GM19395 (cell line): ENCODE results near the gene SEC16B.

Experiments
- ATAC-seq: cut with Tn5 transposase; IDR thresholded peaks from one replicate; pipeline ENCODE4 v1.9.1; 2021; ENCODE audit warnings: mild to moderate bottlenecking, moderate library complexity; ENCODE audit not compliant: unreplicated experiment

SEC16B gene

DNA sequence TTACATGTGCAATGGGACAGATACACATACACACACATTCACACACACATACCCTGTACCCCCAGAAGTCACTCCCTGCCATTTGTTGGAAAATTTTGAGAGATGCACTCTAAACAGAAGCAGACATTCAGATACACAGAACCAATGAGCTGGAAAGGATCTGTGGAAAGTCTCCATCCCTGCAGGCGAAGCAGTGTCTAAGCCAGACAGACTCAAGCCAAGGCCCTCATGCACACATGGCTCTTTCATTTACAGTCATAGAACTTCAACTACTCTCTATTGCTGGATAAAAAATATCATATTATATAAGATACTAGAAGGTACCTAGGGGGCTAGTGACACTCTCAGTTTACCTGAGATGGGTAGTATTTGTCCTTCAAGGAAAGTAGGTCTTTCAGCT is 7.3 kb upstream of the SEC16B start:
- ATAC-seq, result no peak

DNA sequence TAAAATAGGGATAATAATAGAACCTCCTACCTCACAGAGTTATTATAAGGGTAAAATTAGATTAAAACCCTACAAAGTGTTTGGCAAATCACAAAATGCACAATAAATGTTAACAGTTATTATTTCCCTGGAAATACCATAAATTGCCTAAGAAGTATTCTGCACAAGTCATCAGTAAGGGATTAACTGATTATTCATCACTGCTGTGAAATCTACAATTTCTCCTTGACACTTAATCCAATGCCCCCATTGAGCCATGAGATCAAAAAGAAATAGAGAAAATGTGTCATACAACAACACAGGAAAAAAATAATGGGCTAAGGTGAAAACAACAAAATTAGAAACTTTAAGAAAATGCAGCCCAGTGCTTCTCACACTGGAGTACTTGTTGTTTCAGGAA is 6.7 kb upstream of the SEC16B start:
- ATAC-seq, result no peak

- no peak for ATAC-seq
Observed at GRCh38 chr1:177975588-177976495, 6.0 kb upstream of the SEC16B start.

DNA sequence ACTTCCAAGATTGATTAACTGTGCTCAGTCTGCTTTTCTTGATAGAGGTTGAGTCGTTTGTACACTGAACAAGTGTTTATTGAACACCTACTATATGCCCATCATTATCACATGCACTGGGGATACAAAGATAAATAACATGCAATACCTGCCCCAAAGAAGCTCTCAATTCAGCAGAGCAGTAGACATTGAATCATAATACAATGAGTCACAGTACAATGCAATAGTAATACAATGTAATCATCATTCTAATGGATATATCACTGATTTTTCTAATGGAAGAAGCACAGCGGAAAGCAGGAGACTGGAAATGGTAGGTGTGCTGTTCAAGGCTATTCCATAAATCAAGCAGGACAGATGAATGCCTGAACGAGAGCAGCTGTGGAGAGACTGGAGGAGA is 3.7 kb upstream of the SEC16B start:
- ATAC-seq, result no peak

DNA sequence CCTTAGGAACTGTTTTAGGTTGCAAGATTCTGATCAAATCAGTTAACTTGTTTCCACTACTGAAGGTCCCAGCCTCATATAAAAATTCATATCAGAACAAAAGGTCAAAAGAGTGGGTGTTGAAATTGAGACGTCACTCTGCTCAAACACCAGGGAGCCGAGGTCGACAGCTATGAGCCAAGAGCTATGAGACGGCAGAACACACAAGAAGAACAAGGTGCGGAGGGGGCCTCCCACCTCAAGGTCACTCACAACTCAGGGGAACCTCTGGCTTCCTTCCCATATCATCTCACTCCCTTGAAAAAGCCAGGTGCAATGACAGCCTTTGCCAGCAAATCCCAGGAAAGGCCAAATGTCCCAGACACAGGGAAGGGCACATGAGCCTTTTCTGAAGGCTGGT is 749 bp downstream of the SEC16B start:
- no peak for ATAC-seq

DNA sequence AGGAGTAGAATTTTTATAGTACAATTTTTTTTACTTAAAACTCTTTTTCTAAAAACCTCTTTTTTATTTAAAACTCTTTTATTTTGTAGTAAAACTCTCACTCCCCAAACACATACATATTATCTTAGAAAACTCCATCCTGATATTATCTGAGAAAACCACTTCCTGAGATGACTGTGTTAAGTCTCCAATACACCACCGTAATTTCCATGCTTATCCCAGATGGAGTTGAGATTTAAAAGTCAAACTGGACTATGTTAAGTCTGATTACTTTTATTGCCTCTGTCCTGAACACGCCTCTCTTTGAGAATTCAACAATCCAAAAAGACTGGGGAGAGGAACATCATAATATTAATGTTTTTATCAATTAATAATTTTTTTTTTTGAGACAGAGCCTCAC is 3.7 kb downstream of the SEC16B start:
- ATAC-seq, result no peak

DNA sequence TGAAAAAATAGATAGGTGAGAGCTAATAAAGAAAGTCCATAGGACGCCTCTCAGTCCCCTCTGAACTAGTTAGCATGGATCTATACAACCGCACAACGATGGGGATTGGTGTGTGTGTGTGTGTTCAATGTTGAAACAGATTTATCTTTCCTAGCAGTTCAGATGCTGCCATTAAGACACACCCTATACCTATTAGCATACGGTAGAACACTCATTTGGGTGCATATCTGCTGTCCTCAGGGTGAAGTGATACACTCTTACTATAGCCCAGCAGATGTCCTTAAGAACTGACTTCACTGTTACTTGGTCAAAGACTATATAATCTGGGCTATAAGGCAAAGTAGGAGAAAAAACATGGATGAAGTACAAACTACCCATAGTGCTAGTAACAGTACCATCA is 4.6 kb downstream of the SEC16B start:
- ATAC-seq, result no peak

DNA sequence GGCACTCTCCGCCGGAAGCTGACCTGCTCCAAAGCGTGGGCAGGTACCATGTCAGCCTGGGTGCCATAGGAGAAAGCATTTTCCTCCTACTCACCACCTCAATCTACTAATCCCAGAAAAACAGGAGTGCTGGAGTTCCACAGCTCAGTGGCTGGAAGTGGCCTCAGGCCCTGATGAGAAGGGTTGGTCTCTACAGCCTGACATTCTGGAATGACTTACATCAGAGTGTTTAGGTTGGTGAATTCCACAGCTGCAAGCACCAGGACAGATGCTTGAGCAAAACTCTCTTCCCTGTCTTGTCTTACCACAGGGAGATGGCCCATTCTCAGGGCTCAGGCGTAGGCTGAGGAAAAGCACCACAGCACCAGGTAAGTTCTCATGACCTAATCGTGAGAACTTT is 5.5 kb downstream of the SEC16B start:
- no peak for ATAC-seq

- ATAC-seq, result no peak
Observed at GRCh38 chr1:177960939-177961622, 8.8 kb downstream of the SEC16B start.

DNA sequence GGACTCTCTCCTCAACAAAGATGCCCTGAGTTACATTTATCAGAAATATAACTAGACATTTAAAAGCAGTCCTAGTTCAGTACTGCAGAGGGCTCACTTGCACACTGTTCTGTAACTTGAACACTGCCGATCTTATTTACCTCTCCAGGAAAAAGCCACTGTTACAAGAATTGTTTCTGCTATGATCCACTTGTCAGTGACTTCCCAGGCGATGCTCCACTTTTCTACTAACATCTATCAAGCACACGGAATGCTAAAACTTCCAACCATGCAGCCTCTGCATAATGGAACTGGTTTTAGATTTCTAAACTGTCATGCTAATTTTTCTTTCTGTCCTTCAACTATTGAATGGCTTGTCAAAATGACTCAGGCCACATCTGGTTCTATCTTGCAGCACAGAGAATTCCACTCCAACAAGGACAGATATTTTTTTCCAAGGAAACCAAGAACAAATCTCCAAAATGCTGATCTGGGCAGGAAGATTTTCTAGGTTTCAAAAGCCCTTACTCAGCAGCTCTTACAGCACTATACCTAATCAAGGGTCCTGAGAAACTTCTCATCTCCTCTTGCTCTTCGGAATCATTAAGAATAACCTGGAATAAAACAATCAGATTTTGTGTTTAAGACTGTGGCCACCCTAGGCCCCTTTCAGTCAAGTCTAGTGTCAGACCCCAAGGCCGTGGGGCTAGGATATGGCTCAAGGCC is 9.9 kb downstream of the SEC16B start:
- no peak for ATAC-seq

DNA sequence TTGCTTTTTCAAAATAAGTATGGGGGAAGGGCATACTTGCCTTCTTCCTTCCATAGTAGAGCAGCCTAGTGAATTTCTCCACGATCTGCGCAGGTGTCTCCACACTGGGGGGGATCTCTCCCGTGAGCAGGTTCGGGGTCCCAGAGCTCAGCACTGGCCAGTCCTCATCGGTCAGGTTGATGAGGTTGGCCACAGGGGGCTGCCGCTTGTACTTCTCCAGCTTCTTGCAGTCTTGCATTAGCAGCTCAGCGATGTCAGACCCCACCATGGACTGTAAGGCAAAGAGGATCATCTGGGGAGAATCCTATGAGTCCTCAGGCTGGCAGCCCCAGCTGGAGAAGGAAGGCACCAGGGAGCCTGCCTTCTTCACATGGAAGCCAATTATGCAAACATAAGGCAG is 11.8 kb downstream of the SEC16B start:
- no peak for ATAC-seq

- no peak for ATAC-seq
Observed at GRCh38 chr1:177954076-177954475, 15.8 kb downstream of the SEC16B start.

DNA sequence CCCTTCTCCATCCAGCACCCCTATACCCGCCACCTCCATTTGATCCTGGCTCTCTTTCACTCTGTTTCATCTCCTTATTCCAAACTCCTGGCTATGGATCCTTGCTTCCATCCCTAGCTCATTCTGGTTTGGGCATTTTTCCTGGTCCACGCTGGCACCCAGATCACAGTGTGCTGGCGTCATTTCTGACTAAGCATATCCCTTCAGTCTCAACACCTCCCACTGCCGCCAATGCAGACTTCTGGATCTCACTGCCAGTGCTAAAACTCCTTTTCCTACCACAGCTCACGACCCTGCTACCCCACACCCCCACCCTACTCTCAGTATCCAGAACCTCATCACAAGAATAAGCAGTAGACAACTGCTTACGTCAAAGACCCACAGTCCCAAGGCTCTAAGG is 16.3 kb downstream of the SEC16B start:
- no peak for ATAC-seq

DNA sequence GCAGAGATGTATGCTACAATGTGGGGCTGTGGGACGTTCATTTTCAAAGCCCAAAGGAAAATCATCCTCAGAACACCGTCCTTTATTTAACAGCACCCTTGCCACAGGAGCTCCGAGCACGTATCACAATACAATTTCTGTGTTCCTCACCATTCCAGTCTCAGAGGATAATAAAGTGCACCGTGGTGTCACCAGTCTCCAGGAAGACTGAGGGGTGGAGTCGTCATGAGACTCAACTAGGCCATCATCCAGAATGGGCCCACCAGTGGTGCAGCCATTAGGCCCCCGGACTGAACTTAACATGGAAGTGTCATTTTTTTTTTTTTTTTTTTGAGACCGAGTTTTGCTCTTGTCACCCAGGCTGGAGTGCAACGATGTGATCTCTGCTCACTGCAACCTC is 17.2 kb downstream of the SEC16B start:
- ATAC-seq, result no peak

GRCh38 chr1:177952249-177952648 is 17.6 kb downstream of the SEC16B start:
- no peak for ATAC-seq

GRCh38 chr1:177950506-177950905 is 19.4 kb downstream of the SEC16B start:
- no peak for ATAC-seq

DNA sequence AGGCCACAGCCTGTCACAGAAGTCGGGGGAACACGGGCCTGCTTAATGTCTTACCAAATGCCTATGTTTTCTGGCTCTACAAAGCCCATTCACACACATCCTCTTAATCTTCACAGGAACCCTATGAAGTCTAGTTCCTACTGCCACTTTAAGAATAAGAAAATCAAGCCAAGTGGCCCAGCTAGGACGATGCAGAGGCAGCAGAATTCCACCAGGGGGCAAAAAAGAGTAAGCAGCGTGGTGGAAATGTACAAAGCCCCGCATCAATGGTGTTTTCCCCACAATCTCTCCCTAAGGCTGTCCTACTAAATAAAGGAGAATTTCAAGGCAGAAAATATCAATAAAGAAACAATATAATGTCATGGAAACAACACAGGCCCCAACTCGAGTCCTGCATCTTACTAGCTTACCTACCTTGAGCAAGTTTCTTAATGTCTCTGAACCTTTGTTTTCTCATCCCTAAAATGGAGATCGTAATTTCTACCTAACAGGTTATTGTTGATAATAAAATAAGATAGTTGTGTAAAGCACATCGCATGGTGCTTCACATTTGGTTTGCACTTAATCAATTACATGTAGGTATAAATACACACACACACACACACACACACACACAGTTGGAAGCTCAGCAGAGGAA is 21.4 kb downstream of the SEC16B start:
- peak; percentile 80 for ATAC-seq

DNA sequence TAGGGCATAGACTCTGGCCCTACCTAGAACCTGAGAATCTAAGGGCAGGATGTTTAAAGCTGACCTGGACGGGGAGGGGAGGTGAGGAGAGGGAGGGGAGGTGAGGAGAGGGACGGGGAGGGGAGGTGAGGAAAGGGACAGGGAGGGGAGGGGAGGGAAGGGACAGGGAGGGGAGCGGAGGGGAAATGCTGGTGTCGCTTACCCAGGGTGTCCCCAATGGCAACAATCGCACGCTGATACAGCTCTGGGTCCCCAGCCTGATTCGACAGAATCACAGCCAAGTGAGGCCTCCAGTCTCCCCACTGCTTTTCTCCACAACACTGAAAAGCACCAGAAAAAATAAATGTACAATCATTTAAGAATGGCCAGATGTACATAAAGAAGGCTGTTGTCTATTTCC is 22.2 kb downstream of the SEC16B start:
- ATAC-seq, result no peak

DNA sequence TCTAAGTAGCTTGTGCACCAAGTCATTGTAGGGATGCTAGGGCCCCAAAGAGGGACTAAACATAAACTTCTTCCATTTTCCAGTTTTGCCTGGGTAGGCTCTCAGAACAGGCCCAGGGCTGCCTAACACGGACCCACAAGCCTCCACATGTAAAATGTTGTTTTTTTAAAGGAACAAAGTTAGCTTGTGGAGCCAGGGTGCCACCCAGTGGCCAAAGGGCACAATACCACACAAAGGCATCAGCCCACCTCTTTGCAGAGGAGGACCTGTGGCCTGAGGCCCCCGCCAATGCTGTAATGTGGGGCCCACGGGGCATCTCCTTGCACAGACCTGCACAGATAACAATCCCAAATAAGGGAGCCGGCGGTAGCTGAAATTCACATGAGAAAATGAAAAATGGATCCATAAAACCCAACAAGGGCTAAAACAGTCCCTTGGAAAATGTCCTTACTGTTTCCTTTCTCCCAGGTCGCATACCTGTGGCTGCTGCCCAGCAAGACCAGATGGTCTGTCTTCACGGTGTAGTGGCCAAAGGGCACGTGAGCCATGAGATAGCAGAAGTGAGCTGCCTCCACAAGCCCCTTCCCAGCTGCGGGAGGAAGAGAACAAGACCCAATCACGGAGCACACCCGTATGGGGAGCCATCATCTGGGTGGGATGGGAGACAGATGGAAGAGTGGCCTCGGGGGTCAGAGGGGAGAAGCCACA is 23.8 kb downstream of the SEC16B start:
- ATAC-seq, result peak; percentile 79
